Measurements from ENCODE around the gene OPALIN. TPM values are rescaled to one million over a fixed set of nuclear protein-coding genes. Genes with fewer than 3 reads are reported as not detected.

The OPALIN gene
- total and polyA plus RNA-seq, 9 of the 15 experiments (the other 6 are each of a cell fraction or from before 2014, with no cell fraction given): not detected

- H3K9ac ChIP-seq (ENCODE audit: insufficient read depth in 1 of 2, low read depth in 2 of 2, low read length in 2 of 2): no peak within 1 kb of the TSS
- no peaks in the 10 kb centered on the region for H3K36me3 ChIP-seq (ENCODE audit: control insufficient read depth, insufficient read depth, low read length)
- in situ Hi-C loops (cut with MboI) (no loop called here), intact Hi-C loops (cut with micrococcal nuclease) (no loop called here)
- H3K4me3 ChIP-seq: no peak within 1 kb of the TSS
- peaks cover 0 to 11% of the 10 kb centered on the region in 2 experiments; a peak in 4 of 5 replicates for H3K27me3 ChIP-seq (ENCODE audit: control insufficient read depth in 2 of 2, insufficient read depth in 2 of 2, low read length in 2 of 2)
- no peak for ATAC-seq
- DNase-seq (ENCODE audit: extremely low read depth in 1 of 4, low spot score in 3 of 4): no peak
- no peak for FAIRE-seq
- WGBS (ENCODE audit: insufficient coverage, low coverage, missing lambda C conversion rate): 0% methylated on average over 4 of the region's 8 CpGs
- H3K9me3 ChIP-seq (replicated peaks; ENCODE audit: control insufficient read depth, insufficient read depth, low read depth, low read length): no peaks in the 10 kb centered on the region
- H3K27ac ChIP-seq (ENCODE audit: extremely low read depth, low read depth, low read length): no peak within 1 kb of the TSS
- no peak for TF ChIP-seq TAF7 (tag; IDR thresholded peaks at IDR 0.05)
- TF ChIP-seq SIN3A (IDR thresholded peaks at IDR 0.05; ENCODE audit: borderline replicate concordance in 2 of 2, control insufficient read depth in 1 of 2, low read depth in 2 of 2, low read length in 2 of 2): no peak
- TF ChIP-seq EHMT2 (IDR thresholded peaks at IDR 0.05): no peak
- no TSS peak for BruUV-seq (replicated peaks)
- H2AFZ ChIP-seq (ENCODE audit: low read depth, low read length): no peak within 1 kb of the TSS
- no peaks in the 10 kb centered on the region for H3K9me1 ChIP-seq (ENCODE audit: control insufficient read depth, insufficient read depth, low read length)
- H4K20me1 ChIP-seq (replicated peaks; ENCODE audit: control insufficient read depth, insufficient read depth, low read length): no peaks in the 10 kb centered on the region; the same call in 1 of the 2 replicates
- CTCF ChIA-PET (ENCODE audit: low intra/inter-chr PET ratio): interaction anchor here (0.6 kb wide), 1 partner anchor 10 kb away, joined by 3 read pairs; no protein-coding TSS in a partner anchor
- POLR2A ChIA-PET: interaction anchor here (0.6 kb wide), 1 partner anchor 798 kb away, joined by 3 read pairs; no protein-coding TSS in a partner anchor
- no peaks in the 10 kb centered on the region for H3K4me1 ChIP-seq (replicated peaks in 1 of 2; ENCODE audit: control insufficient read depth in 2 of 2, insufficient read depth in 2 of 2, low read length in 2 of 2)
- no peak within 1 kb of the TSS for H3K4me2 ChIP-seq (ENCODE audit: insufficient read depth, low read length)
- no peaks in the 10 kb centered on the region for H3K79me2 ChIP-seq (ENCODE audit: control insufficient read depth, insufficient read depth, low read length)
Observed at GRCh38 chr10:96304230-96304629, 54.6 kb downstream of the OPALIN start, which contains the start of gene DNTT. DNTT (plus strand) TSS chr10:96304434; CDS start chr10:96304498, 64 bp downstream.

GRCh38 chr10:96301616-96302015, 57.2 kb downstream of the OPALIN start:
- H3K4me2 ChIP-seq (ENCODE audit: insufficient read depth, low read length): no peak overlapping the region
- intact Hi-C loops (cut with micrococcal nuclease): no loop called here
- no peak overlapping the region for H2AFZ ChIP-seq (ENCODE audit: low read depth, low read length)
- peaks cover 0 to 18% of the 10 kb centered on the region in 2 experiments; a peak in 3 of 5 replicates for H3K27me3 ChIP-seq (ENCODE audit: control insufficient read depth in 2 of 2, insufficient read depth in 2 of 2, low read length in 2 of 2)
- H3K9ac ChIP-seq (ENCODE audit: insufficient read depth in 1 of 2, low read depth in 2 of 2, low read length in 2 of 2): no peak overlapping the region
- no peaks in the 10 kb centered on the region for H3K4me1 ChIP-seq (replicated peaks in 1 of 2; ENCODE audit: control insufficient read depth in 2 of 2, insufficient read depth in 2 of 2, low read length in 2 of 2)
- H3K9me3 ChIP-seq (replicated peaks; ENCODE audit: control insufficient read depth, insufficient read depth, low read depth, low read length): no peaks in the 10 kb centered on the region
- no peak for ATAC-seq
- ChIA-PET POLR2A (interaction anchor here (0.6 kb wide), 2 partner anchors 11 to 284 kb away, joined by 3 read pairs; no protein-coding TSS in a partner anchor), CTCF (ENCODE audit: low intra/inter-chr PET ratio) (no interaction called here)
- no peaks in the 10 kb centered on the region for H3K36me3 ChIP-seq (ENCODE audit: control insufficient read depth, insufficient read depth, low read length)
- no peak for FAIRE-seq
- no peaks in the 10 kb centered on the region for H3K79me2 ChIP-seq (ENCODE audit: control insufficient read depth, insufficient read depth, low read length)
- BruUV-seq (replicated peaks): no TSS peak
- in situ Hi-C loops (cut with MboI): no loop called here
- no peaks in the 10 kb centered on the region; the same call in 1 of the 2 replicates for H4K20me1 ChIP-seq (replicated peaks; ENCODE audit: control insufficient read depth, insufficient read depth, low read length)
- no peak overlapping the region for H3K27ac ChIP-seq (ENCODE audit: extremely low read depth, low read depth, low read length)
- no peaks in the 10 kb centered on the region for H3K9me1 ChIP-seq (ENCODE audit: control insufficient read depth, insufficient read depth, low read length)
- H3K4me3 ChIP-seq: no peak overlapping the region
- 0% methylated on average over 1 of the region's 1 CpG for WGBS (ENCODE audit: insufficient coverage, low coverage, missing lambda C conversion rate)
- no peak for DNase-seq (ENCODE audit: extremely low read depth in 1 of 4, low spot score in 3 of 4)
- no peak for TF ChIP-seq RNF2 (IDR thresholded peaks at IDR 0.05)
- no peak for TF ChIP-seq OTX1 (CRISPR knock-in tag; IDR thresholded peaks at IDR 0.05)
- no peak for TF ChIP-seq ZBTB12 (CRISPR knock-in tag; IDR thresholded peaks at IDR 0.05)
- TF ChIP-seq ZNF197 (CRISPR knock-in tag; IDR thresholded peaks at IDR 0.05; ENCODE audit: low read depth): no peak
- TF ChIP-seq KLF10 (CRISPR knock-in tag; IDR thresholded peaks at IDR 0.05): no peak

Data from K562 (cell line).